ENCODE results near the gene SMIM45.

GRCh38 chr22:41989246-41989645 is 37.3 kb downstream of the SMIM45 start:
- TF ChIP-seq RAD21 (IDR thresholded peaks at IDR 0.05; ENCODE audit: low read depth), result no peak
- no peak for TF ChIP-seq CEBPB (IDR thresholded peaks at IDR 0.05)
- no peak for TF ChIP-seq MAX (IDR thresholded peaks at IDR 0.05)
- TF ChIP-seq REST (IDR thresholded peaks at IDR 0.05; ENCODE audit: low read depth), result no peak
- no peak for TF ChIP-seq ZBTB7A (IDR thresholded peaks at IDR 0.05; ENCODE audit: low read depth)
- TF ChIP-seq YY1 (IDR thresholded peaks at IDR 0.05; ENCODE audit: low read depth), result no peak
- TF ChIP-seq EGR1 (IDR thresholded peaks at IDR 0.05), result no peak
- TF ChIP-seq, protein P1, sequence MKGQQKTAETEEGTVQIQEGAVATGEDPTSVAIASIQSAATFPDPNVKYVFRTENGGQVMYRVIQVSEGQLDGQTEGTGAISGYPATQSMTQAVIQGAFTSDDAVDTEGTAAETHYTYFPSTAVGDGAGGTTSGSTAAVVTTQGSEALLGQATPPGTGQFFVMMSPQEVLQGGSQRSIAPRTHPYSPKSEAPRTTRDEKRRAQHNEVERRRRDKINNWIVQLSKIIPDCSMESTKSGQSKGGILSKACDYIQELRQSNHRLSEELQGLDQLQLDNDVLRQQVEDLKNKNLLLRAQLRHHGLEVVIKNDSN (IDR thresholded peaks at IDR 0.05), result no peak
- TF ChIP-seq CREB1 (IDR thresholded peaks at IDR 0.05; ENCODE audit: low read depth), result no peak
- TF ChIP-seq TEAD4 (IDR thresholded peaks at IDR 0.05), result no peak
- no peak for TF ChIP-seq EP300 (IDR thresholded peaks at IDR 0.05; ENCODE audit: borderline replicate concordance)
- TF ChIP-seq NFIC (IDR thresholded peaks at IDR 0.05), result no peak
- TF ChIP-seq TAF1 (IDR thresholded peaks at IDR 0.05; ENCODE audit: low read depth), result no peak
- no peak for TF ChIP-seq FOXM1 (IDR thresholded peaks at IDR 0.05; ENCODE audit: borderline replicate concordance, low read depth)
